Measurements from ENCODE around the gene PIK3R5.

Gene PIK3R5

DNA sequence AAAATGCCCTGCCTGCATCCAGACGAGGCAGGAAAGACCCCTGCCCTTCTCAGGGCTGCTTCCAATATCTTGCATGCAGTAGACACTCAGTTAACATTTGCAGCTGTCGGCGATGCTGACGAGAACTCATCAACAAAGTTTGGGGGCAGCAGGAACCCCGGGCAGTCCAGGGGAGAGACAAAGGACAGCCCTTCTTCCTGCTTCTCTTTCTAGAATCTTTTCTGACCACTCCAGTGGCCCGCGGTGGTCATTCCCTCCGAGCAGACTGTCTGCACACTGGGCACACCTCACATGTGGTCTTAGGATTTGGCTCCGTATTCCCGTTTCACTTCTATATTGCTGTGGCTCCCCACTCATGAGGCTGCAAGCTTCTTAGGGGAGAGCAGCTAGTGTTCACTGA lies 135.4 kb downstream of the PIK3R5 start:
- TF ChIP-seq, protein P1, sequence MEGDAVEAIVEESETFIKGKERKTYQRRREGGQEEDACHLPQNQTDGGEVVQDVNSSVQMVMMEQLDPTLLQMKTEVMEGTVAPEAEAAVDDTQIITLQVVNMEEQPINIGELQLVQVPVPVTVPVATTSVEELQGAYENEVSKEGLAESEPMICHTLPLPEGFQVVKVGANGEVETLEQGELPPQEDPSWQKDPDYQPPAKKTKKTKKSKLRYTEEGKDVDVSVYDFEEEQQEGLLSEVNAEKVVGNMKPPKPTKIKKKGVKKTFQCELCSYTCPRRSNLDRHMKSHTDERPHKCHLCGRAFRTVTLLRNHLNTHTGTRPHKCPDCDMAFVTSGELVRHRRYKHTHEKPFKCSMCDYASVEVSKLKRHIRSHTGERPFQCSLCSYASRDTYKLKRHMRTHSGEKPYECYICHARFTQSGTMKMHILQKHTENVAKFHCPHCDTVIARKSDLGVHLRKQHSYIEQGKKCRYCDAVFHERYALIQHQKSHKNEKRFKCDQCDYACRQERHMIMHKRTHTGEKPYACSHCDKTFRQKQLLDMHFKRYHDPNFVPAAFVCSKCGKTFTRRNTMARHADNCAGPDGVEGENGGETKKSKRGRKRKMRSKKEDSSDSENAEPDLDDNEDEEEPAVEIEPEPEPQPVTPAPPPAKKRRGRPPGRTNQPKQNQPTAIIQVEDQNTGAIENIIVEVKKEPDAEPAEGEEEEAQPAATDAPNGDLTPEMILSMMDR (IDR thresholded peaks at IDR 0.05), result no peak

DNA sequence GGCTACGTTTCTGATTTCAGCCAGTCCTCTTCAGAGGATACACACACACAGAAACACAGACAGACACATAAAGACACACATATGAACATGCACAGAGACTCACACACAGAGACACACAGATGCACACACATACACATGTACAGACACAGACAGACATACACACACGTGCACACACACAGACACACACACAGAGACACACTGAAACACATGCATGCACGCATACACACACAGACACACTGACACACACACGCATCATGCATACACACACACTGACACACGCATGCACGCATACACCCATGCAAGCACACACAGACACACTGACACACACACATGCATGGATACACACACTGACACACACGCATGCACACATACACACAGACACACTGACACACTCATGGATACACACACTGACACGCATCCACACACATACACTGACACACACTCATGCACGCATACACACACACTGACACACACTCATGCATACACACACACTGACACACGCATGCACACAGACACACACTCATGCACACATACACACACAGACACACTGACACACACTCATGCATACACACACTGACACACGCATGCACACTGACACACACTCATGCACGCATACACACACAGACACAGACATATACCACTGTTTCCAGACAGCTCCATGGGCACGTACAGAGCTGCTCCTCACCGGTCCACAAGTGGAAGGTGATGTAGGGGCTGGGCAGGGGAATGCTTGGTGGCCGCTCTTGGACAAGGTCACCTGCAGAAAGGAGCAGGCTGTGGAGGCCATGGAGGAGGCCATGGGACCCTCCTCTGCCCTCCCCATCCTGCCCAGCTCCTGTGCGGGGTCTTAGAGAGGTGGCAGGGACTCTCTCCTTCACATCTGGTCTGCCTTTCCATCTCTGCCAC lies 136.2 kb downstream of the PIK3R5 start:
- TF ChIP-seq, protein P1 (IDR thresholded peaks at IDR 0.05), result no peak

Data from LNCAP (cell line).